ENCODE data around the gene RBMS3. TPM values are rescaled to one million over a fixed set of nuclear protein-coding genes. Genes with fewer than 3 reads are reported as not detected.

The RBMS3 gene
- total RNA-seq, 1 donor from 2014 or later = 23.7 TPM

DNA sequence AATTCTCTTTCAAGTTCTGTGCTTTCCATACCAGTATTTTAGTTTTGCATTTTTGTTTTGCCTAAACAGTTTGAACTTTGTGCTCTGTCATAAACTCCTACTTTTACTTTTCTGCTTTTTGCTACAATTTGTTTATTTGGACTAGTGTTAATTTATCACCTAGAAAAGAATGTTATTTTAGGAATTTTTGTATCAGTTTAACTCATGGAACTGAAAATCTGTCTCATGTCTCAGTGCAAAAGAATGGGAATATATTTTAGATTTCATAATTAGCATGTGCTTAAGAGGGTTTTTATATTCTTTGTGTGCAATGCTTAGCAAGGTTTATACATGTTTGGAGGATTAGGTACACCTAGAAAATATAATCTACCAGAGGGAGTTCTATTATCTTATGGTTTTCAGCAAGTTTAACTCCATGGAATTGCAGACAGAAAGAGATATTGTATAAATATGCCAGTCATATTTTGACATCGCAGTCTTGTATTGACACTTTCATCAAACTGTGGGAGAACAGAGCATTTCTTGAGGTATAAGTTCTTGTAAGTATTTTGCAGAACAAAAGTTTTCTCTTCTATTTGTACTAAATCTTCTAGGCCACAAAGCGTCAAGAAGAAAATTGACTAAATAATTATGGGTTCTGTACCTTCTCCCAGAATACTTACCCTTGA, 409.9 kb downstream of the RBMS3 start:
- Histone ChIP-seq H3K4me3 (ENCODE audit: low read depth, low read length) (no peak overlapping the region), H3K36me3 (ENCODE audit: control insufficient read depth, insufficient read depth, low read length) (no peaks in the 10 kb centered on the region), H3K27me3 (ENCODE audit: control insufficient read depth, insufficient read depth, low read length) (no peaks in the 10 kb centered on the region)
- no peak for DNase-seq (ENCODE audit: low read depth)
- TF ChIP-seq, protein P1, sequence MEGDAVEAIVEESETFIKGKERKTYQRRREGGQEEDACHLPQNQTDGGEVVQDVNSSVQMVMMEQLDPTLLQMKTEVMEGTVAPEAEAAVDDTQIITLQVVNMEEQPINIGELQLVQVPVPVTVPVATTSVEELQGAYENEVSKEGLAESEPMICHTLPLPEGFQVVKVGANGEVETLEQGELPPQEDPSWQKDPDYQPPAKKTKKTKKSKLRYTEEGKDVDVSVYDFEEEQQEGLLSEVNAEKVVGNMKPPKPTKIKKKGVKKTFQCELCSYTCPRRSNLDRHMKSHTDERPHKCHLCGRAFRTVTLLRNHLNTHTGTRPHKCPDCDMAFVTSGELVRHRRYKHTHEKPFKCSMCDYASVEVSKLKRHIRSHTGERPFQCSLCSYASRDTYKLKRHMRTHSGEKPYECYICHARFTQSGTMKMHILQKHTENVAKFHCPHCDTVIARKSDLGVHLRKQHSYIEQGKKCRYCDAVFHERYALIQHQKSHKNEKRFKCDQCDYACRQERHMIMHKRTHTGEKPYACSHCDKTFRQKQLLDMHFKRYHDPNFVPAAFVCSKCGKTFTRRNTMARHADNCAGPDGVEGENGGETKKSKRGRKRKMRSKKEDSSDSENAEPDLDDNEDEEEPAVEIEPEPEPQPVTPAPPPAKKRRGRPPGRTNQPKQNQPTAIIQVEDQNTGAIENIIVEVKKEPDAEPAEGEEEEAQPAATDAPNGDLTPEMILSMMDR (IDR thresholded peaks at IDR 0.05; ENCODE audit: insufficient read depth, low read length, poor library complexity, severe bottlenecking) = no peak

DNA sequence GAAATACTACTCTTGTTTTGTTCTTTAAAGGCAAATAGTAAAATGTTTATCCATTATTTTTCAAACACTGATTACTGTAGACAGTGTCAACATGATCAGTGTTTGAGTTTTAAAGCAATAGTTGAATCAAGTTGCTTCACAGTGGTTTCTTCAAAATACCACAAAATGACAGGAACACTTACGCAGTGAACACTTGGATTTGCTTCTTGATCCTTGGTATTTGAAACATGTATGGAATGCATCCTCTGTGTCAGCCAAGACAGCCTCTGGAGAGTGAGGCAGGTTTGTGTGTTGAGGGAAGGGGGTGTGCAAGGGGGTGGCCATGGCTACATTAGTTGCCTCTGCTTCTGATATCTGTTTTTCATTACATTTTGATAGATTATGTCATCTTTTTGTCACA, 413.0 kb downstream of the RBMS3 start:
- no peaks in the 10 kb centered on the region for H3K36me3 ChIP-seq (ENCODE audit: control insufficient read depth, insufficient read depth, low read length)
- H3K4me3 ChIP-seq (ENCODE audit: low read depth, low read length) = no peak overlapping the region
- TF ChIP-seq, protein P1 (IDR thresholded peaks at IDR 0.05; ENCODE audit: insufficient read depth, low read length, poor library complexity, severe bottlenecking) = no peak
- DNase-seq (ENCODE audit: low read depth) = peak; percentile 93
- no peaks in the 10 kb centered on the region for H3K27me3 ChIP-seq (ENCODE audit: control insufficient read depth, insufficient read depth, low read length)

- Histone ChIP-seq H3K27me3 (ENCODE audit: control insufficient read depth, insufficient read depth, low read length) (no peaks in the 10 kb centered on the region), H3K36me3 (ENCODE audit: control insufficient read depth, insufficient read depth, low read length) (no peaks in the 10 kb centered on the region), H3K4me3 (ENCODE audit: low read depth, low read length) (no peak overlapping the region)
- TF ChIP-seq, protein P1 (IDR thresholded peaks at IDR 0.05; ENCODE audit: insufficient read depth, low read length, poor library complexity, severe bottlenecking) = no peak
- DNase-seq (ENCODE audit: low read depth) = no peak
These were observed 413.5 kb downstream of the RBMS3 start for GRCh38 chr3:29694331-29694730.

- no peaks in the 10 kb centered on the region for H3K36me3 ChIP-seq (ENCODE audit: control insufficient read depth, insufficient read depth, low read length)
- TF ChIP-seq, protein P1 (IDR thresholded peaks at IDR 0.05; ENCODE audit: insufficient read depth, low read length, poor library complexity, severe bottlenecking) = no peak
- no peak overlapping the region for H3K4me3 ChIP-seq (ENCODE audit: low read depth, low read length)
- no peaks in the 10 kb centered on the region for H3K27me3 ChIP-seq (ENCODE audit: control insufficient read depth, insufficient read depth, low read length)
- DNase-seq (ENCODE audit: low read depth) = peak; percentile 93
These were observed 413.9 kb downstream of the RBMS3 start for GRCh38 chr3:29694783-29695182.

GRCh38 chr3:29695201-29695600, 414.3 kb downstream of the RBMS3 start:
- no peaks in the 10 kb centered on the region for H3K36me3 ChIP-seq (ENCODE audit: control insufficient read depth, insufficient read depth, low read length)
- DNase-seq (ENCODE audit: low read depth) = no peak
- no peak overlapping the region for H3K4me3 ChIP-seq (ENCODE audit: low read depth, low read length)
- TF ChIP-seq, protein P1 (IDR thresholded peaks at IDR 0.05; ENCODE audit: insufficient read depth, low read length, poor library complexity, severe bottlenecking) = no peak
- H3K27me3 ChIP-seq (ENCODE audit: control insufficient read depth, insufficient read depth, low read length) = no peaks in the 10 kb centered on the region

DNA sequence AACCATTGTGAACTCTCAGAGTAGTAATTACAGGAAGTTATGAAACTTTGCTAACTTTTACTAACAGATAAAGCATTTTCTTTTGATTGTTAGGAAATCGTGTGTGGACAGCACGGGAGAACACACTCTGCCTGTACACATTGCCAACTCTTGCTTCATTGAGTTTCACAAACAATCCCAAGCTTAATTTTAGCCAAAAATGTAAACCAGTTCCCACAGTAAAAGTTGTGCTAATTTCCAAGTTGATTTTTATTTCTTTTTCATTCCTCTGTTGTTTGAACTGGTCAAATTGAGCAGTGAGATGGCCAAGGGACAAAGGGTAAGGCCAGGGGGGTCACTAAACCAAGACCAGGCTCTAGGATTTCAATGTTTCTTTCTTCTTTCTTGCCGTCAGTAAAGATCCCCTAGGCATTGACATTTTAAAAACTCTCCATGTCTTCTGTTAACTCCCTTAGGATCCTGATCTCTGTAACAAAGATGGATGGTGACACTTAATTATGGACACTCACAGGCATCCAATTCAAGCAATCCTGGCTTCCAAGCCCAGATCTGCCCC, 414.9 kb downstream of the RBMS3 start:
- no peak overlapping the region for H3K4me3 ChIP-seq (ENCODE audit: low read depth, low read length)
- DNase-seq (ENCODE audit: low read depth) = no peak
- no peaks in the 10 kb centered on the region for H3K27me3 ChIP-seq (ENCODE audit: control insufficient read depth, insufficient read depth, low read length)
- no peaks in the 10 kb centered on the region for H3K36me3 ChIP-seq (ENCODE audit: control insufficient read depth, insufficient read depth, low read length)
- TF ChIP-seq, protein P1 (IDR thresholded peaks at IDR 0.05; ENCODE audit: insufficient read depth, low read length, poor library complexity, severe bottlenecking) = no peak
